GM21717 (cell line): ENCODE data around the gene HUS1B.
A peak's percentile ranks its signal among the peaks of the same experiment; 100 is the strongest.
"Not testable (repeated sequence)": the region's sequence is repeated elsewhere in the genome, so short reads cannot be mapped to it uniquely, and the experiment has no call there.

ENCODE experiments used
- ATAC-seq: cut with Tn5 transposase; IDR thresholded peaks from one replicate; pipeline ENCODE4 v1.9.1; 2021; ENCODE audit warnings: mild to moderate bottlenecking, moderate library complexity; ENCODE audit not compliant: unreplicated experiment

HUS1B gene

GRCh38 chr6:679282-679681, 22.4 kb upstream of the HUS1B start:
- no peak for ATAC-seq

GRCh38 chr6:678520-678919, 21.6 kb upstream of the HUS1B start:
- no peak for ATAC-seq

- ATAC-seq: no peak
These were observed 21.0 kb upstream of the HUS1B start for GRCh38 chr6:677919-678318.

GRCh38 chr6:674956-675355, 18.1 kb upstream of the HUS1B start:
- no peak for ATAC-seq

GRCh38 chr6:674406-674805, 17.5 kb upstream of the HUS1B start:
- ATAC-seq: no peak

GRCh38 chr6:667253-667927, 10.5 kb upstream of the HUS1B start:
- ATAC-seq: no peak

GRCh38 chr6:665403-666267, 8.7 kb upstream of the HUS1B start:
- ATAC-seq: no peak

GRCh38 chr6:663788-664187, 6.9 kb upstream of the HUS1B start:
- not testable (repeated sequence) for ATAC-seq

- no peak for ATAC-seq
These were observed 3.0 kb upstream of the HUS1B start for GRCh38 chr6:659716-660581.

- no peak for ATAC-seq
These were observed 1.3 kb upstream of the HUS1B start for GRCh38 chr6:658244-658643.

- ATAC-seq: no peak
These were observed 843 bp upstream of the HUS1B start for GRCh38 chr6:657743-658142.

- ATAC-seq: no peak
These were observed 2.8 kb downstream of the HUS1B start for GRCh38 chr6:654136-654535.

GRCh38 chr6:652865-653264, 4.0 kb downstream of the HUS1B start:
- no peak for ATAC-seq

- no peak for ATAC-seq
These were observed 6.8 kb downstream of the HUS1B start for GRCh38 chr6:650098-650497.

- no peak for ATAC-seq
These were observed 14.1 kb downstream of the HUS1B start for GRCh38 chr6:642805-643204.

- no peak for ATAC-seq
These were observed 15.5 kb downstream of the HUS1B start for GRCh38 chr6:641225-641985.

GRCh38 chr6:636488-636887, 20.4 kb downstream of the HUS1B start:
- peak; percentile 75 for ATAC-seq

GRCh38 chr6:635233-635632, 21.7 kb downstream of the HUS1B start:
- ATAC-seq: no peak

GRCh38 chr6:633611-634010, 23.3 kb downstream of the HUS1B start:
- ATAC-seq: no peak

GRCh38 chr6:628766-629165, 28.1 kb downstream of the HUS1B start:
- no peak for ATAC-seq

- ATAC-seq: no peak
These were observed 30.7 kb downstream of the HUS1B start for GRCh38 chr6:626236-626635.
